GM23248 (cell line): ENCODE results near the gene DYNC1LI1. TPM values are rescaled to one million over a fixed set of nuclear protein-coding genes. Genes with fewer than 3 reads are reported as not detected.

Experiments
- DNase-seq: peaks from one replicate; pipeline ENCODE4 v3.0.0-alpha.2; 2015
- H2AFZ ChIP-seq: fragments of 200-600 bp; sonication (generic); 2 replicates; pipeline ENCODE4 v1.6.1; 2016; ENCODE audit warnings: antibody characterized with exemption
- H3F3A ChIP-seq: fragments of 200-600 bp; sonication (generic); 2 replicates; pipeline ENCODE4 v1.6.1; 2016; ENCODE audit warnings: mild to moderate bottlenecking, antibody characterized with exemption, mixed run types; ENCODE audit not compliant: insufficient read depth
- H3K27ac ChIP-seq: fragments of 200-600 bp; sonication (generic); 2 replicates; pipeline ENCODE4 v1.5.1; 2016; ENCODE audit warnings: mild to moderate bottlenecking
- H3K27me3 ChIP-seq: fragments of 200-600 bp; sonication (generic); replicated peaks from 2 replicates; pipeline ENCODE4 v1.6.1; 2016; ENCODE audit warnings: mild to moderate bottlenecking; ENCODE audit not compliant: insufficient read depth
- H3K36me3 ChIP-seq: fragments of 200-600 bp; sonication (generic); 2 replicates; pipeline ENCODE4 v1.6.1; 2016; ENCODE audit warnings: low read depth, mild to moderate bottlenecking
- H3K4me1 ChIP-seq: fragments of 200-600 bp; sonication (generic); 2 replicates; pipeline ENCODE4 v1.6.1; 2016; ENCODE audit warnings: mild to moderate bottlenecking; ENCODE audit not compliant: insufficient read depth
- H3K4me2 ChIP-seq: fragments of 200-600 bp; sonication (generic); one replicate; pipeline ENCODE4 v1.6.1; 2016; ENCODE audit warnings: mild to moderate bottlenecking; ENCODE audit not compliant: unreplicated experiment
- H3K4me3 ChIP-seq: fragments of 200-600 bp; sonication (generic); 2 replicates; pipeline ENCODE4 v1.5.1; 2016; ENCODE audit warnings: mild to moderate bottlenecking
- H3K79me2 ChIP-seq: fragments of 200-600 bp; sonication (generic); 2 replicates; pipeline ENCODE4 v1.6.1; 2016; ENCODE audit warnings: mild to moderate bottlenecking; ENCODE audit not compliant: insufficient read depth
- H3K9ac ChIP-seq: fragments of 200-600 bp; sonication (generic); 2 replicates; pipeline ENCODE4 v1.6.1; 2016; ENCODE audit warnings: mild to moderate bottlenecking
- H3K9me2 ChIP-seq: fragments of 200-600 bp; sonication (generic); 2 replicates; pipeline ENCODE4 v1.6.1; 2016; ENCODE audit warnings: mixed run types, mild to moderate bottlenecking, moderate library complexity; ENCODE audit not compliant: insufficient read depth
- H3K9me3 ChIP-seq: fragments of 200-600 bp; sonication (generic); one replicate; pipeline ENCODE4 v1.6.1; 2017; ENCODE audit warnings: low read depth
- H4K20me1 ChIP-seq: fragments of 200-600 bp; sonication (generic); 2 replicates; pipeline ENCODE4 v1.6.0; 2016; ENCODE audit not compliant: insufficient read depth
- EZH2 ChIP-seq: fragments of 200-600 bp; sonication (generic); IDR thresholded peaks from 2 replicates; pipeline ENCODE4 v1.6.1; 2018; ENCODE audit warnings: antibody characterized with exemption, mild to moderate bottlenecking; ENCODE audit not compliant: insufficient read depth, poor library complexity, severe bottlenecking
- EZH2phosphoT487 ChIP-seq: fragments of 200-600 bp; sonication (generic); IDR thresholded peaks from 2 replicates; pipeline ENCODE4 v1.6.1; 2018; ENCODE audit warnings: antibody characterized with exemption, moderate library complexity, mild to moderate bottlenecking, low read depth; ENCODE audit not compliant: insufficient read depth
- WGBS, 2 experiments: methylation state at CpG; one replicate each; pipeline ENCODE4 v1.1.6; 2015 to 2017; ENCODE audit warnings: low lambda C conversion rate in 2 of 2, low coverage in 1 of 2; ENCODE audit errors: missing lambda C conversion rate in 2 of 2; 5-methylcytosine and 5-hydroxymethylcytosine counted together
- in situ Hi-C: fragments of 300-500 bp; cut with MboI; formaldehyde crosslinking; loops from 2 replicates; pipeline ENCODE4 v1.15.0; 2020
- polyA plus RNA-seq: library from polyadenylated mRNA; unstranded; fragments of >200 nt; fragmentation: Nextera tagmentation; extraction: Ambion mirVana; gene quantifications from 2 replicates; pipeline ENCODE4 v1.2.1, GENCODE V29; 2016
- total RNA-seq: library from RNA; depleted of rRNA; stranded (reverse); fragments of >200 nt; shearing (Covaris generic); gene quantifications from 2 replicates; pipeline ENCODE4 v1.2.3, GENCODE V29; 2014

Gene DYNC1LI1
- total and polyA plus RNA-seq, 2 experiments from 2014 or later = 36.7 to 40.5 TPM

- Histone ChIP-seq H3K4me3 (peak overlapping the region; percentile 86), H4K20me1 (no peaks in the 10 kb centered on the region; the same call in 1 of the 2 replicates), H3K79me2 (peaks cover 59% of the 10 kb centered on the region), H3K4me2 (peak overlapping the region; percentile 99), H3F3A (peaks cover 10% of the 10 kb centered on the region; the same call in 1 of the 2 replicates), H3K27ac (peak overlapping the region; percentile 85), H3K36me3 (no peaks in the 10 kb centered on the region), H3K4me1 (peaks cover 17% of the 10 kb centered on the region), H3K9me3 (no peaks in the 10 kb centered on the region), H3K27me3 (no peaks in the 10 kb centered on the region), H2AFZ (peak overlapping the region; percentile 92), H3K9ac (peak overlapping the region; percentile 95), H3K9me2 (no peaks in the 10 kb centered on the region)
- in situ Hi-C loops = no loop called here
- WGBS, 2 experiments = 0 to 1% methylated on average over 24 to 33 of the region's 40 CpGs
- DNase-seq = peak; percentile 50
- TF ChIP-seq EZH2phosphoT487 (no peak), EZH2 (no peak)
These were observed 878 bp downstream of the DYNC1LI1 start for GRCh38 chr3:32569540-32570420.

GRCh38 chr3:32568953-32569352 is 1.7 kb downstream of the DYNC1LI1 start:
- H2AFZ ChIP-seq = peak overlapping the region; percentile 92; the same call in 1 of the 2 replicates
- H3K9me3 ChIP-seq = no peaks in the 10 kb centered on the region
- no peaks in the 10 kb centered on the region; the same call in 1 of the 2 replicates for H4K20me1 ChIP-seq
- no peaks in the 10 kb centered on the region for H3K27me3 ChIP-seq
- H3K9ac ChIP-seq = peak overlapping the region; percentile 95
- peaks cover 17% of the 10 kb centered on the region for H3K4me1 ChIP-seq
- TF ChIP-seq EZH2phosphoT487 (no peak), EZH2 (no peak)
- H3K9me2 ChIP-seq = no peaks in the 10 kb centered on the region
- peaks cover 10% of the 10 kb centered on the region; the same call in 1 of the 2 replicates for H3F3A ChIP-seq
- DNase-seq = peak; percentile 16
- H3K4me3 ChIP-seq = peak overlapping the region; percentile 86
- 93 to 98% methylated on average over 2 of the region's 2 CpGs for WGBS, 2 experiments
- H3K4me2 ChIP-seq = peak overlapping the region; percentile 99
- no peaks in the 10 kb centered on the region for H3K36me3 ChIP-seq
- H3K79me2 ChIP-seq = peaks cover 67% of the 10 kb centered on the region
- H3K27ac ChIP-seq = no peak overlapping the region
- in situ Hi-C loops = no loop called here

GRCh38 chr3:32564195-32564594 is 6.5 kb downstream of the DYNC1LI1 start:
- H3K4me2 ChIP-seq = no peak overlapping the region
- TF ChIP-seq EZH2phosphoT487 (no peak), EZH2 (no peak)
- H3K4me1 ChIP-seq = peaks cover 10% of the 10 kb centered on the region
- no peaks in the 10 kb centered on the region for H3K9me2 ChIP-seq
- 96 to 100% methylated on average over 1 of the region's 1 CpG for WGBS, 2 experiments
- no peaks in the 10 kb centered on the region for H3K27me3 ChIP-seq
- H3K9me3 ChIP-seq = no peaks in the 10 kb centered on the region
- in situ Hi-C loops = no loop called here
- no peaks in the 10 kb centered on the region; the same call in 1 of the 2 replicates for H3K36me3 ChIP-seq
- peaks cover 100% of the 10 kb centered on the region for H3K79me2 ChIP-seq
- H3F3A ChIP-seq = peaks cover 4% of the 10 kb centered on the region; the same call in 1 of the 2 replicates
- peaks cover 4% of the 10 kb centered on the region; the same call in 1 of the 2 replicates for H4K20me1 ChIP-seq
- DNase-seq = no peak
- no peak overlapping the region for H2AFZ ChIP-seq
- no peak overlapping the region for H3K27ac ChIP-seq
- H3K9ac ChIP-seq = no peak overlapping the region
- H3K4me3 ChIP-seq = no peak overlapping the region

GRCh38 chr3:32562640-32563039 is 8.0 kb downstream of the DYNC1LI1 start:
- Histone ChIP-seq H3F3A (no peaks in the 10 kb centered on the region), H3K79me2 (peaks cover 100% of the 10 kb centered on the region), H3K27me3 (no peaks in the 10 kb centered on the region), H2AFZ (no peak overlapping the region), H3K9ac (no peak overlapping the region), H4K20me1 (peaks cover 4% of the 10 kb centered on the region; the same call in 1 of the 2 replicates), H3K27ac (no peak overlapping the region), H3K9me3 (no peaks in the 10 kb centered on the region), H3K4me3 (no peak overlapping the region), H3K9me2 (no peaks in the 10 kb centered on the region), H3K4me1 (no peaks in the 10 kb centered on the region), H3K4me2 (no peak overlapping the region), H3K36me3 (no peaks in the 10 kb centered on the region; the same call in 1 of the 2 replicates)
- in situ Hi-C loops = no loop called here
- no peak for DNase-seq
- WGBS, 2 experiments = 88 to 92% methylated on average over 7 of the region's 7 CpGs
- TF ChIP-seq EZH2 = no peak
- TF ChIP-seq EZH2phosphoT487 = no peak
